Limb (tissue), 2 donors: ENCODE results near the gene TACR1.
A peak's percentile ranks its signal among the peaks of the same experiment; 100 is the strongest.
"Not testable (repeated sequence)": the region's sequence is repeated elsewhere in the genome, so short reads cannot be mapped to it uniquely, and the experiment has no call there.

ENCODE experiments used
- DNase-seq, 2 donors: peaks; one replicate each; pipeline ENCODE4 v3.0.0-alpha.2; 2016; ENCODE audit errors: extremely low spot score in 2 of 2

TACR1 gene

GRCh38 chr2:75194184-75194868 lies 5.0 kb downstream of the TACR1 start:
- no peak for DNase-seq

DNA sequence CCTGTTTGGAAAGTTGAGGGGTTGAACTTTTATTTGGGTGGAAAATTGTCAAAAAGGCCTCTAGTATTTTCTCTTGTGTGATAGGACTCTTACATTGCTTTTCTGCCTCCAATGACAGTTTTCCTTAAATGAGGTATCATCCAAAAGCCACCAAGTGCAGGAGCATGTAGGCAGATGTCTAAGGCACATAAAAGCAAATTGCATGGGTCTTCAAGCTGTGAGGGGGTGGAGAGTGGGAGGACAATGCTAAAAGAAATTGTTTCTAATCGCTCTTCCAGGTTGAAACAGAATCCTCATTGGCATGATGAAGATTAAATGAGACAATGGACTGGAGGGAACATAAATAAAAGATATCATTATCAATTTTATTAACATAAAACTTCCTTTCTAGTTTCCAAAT lies 6.8 kb downstream of the TACR1 start:
- no peak for DNase-seq

DNA sequence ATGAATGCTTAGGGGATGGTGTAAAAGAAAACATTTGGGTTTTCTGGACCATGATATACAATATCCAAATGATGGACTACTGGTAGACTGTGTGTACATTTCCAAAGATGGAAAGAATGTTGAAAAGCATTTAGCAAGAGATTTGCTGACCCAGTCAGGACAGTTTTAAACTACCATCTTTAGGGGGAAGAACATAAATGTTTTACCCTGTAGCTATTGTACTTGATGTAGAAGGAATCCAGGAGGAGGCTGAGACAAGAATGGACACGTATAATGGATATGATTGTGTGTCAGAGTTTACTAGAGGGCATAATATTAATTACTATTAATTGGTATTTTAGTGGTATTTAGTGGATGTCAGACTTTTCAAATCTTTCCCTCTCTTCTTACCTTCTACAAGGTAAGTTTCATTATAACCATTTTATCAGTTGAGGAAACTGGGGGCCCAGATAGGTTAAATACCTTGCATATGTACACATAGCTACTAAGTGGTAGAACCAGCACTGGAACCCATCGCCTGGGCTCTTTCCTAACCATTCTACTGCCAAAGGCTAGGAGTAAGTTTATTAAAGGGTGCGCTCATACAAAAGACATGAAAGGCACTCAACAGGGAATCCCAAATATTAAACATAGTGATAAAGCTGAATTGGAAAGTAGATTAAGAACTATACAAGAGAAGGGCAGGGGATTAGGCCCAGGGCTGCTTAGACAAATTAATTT lies 8.9 kb downstream of the TACR1 start:
- DNase-seq: no peak

- peak; percentile 7 to 50 for DNase-seq
Observed at GRCh38 chr2:75186821-75187220, 12.5 kb downstream of the TACR1 start.

- DNase-seq: no peak
Observed at GRCh38 chr2:75182606-75183005, 16.7 kb downstream of the TACR1 start.

DNA sequence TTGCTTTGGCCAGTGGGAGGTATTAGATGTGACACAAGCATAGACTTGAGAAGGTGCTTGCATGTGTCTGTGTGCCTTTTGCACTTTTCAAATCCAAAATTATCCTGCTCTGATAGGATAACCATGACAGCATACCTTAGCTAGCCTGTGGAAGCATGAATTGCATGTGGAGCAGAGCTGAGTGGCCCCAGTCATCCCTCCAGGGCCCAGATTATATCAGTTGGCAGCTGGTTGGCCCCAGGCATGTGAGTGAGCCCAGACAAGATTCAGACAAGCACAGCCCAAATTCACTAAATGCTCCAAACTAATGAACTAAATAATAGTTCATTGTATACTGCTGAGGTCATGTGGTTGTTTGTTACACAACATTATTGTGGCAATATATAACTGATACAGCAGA lies 18.8 kb downstream of the TACR1 start:
- no peak for DNase-seq

GRCh38 chr2:75177427-75177826 lies 21.9 kb downstream of the TACR1 start:
- DNase-seq: no peak

DNA sequence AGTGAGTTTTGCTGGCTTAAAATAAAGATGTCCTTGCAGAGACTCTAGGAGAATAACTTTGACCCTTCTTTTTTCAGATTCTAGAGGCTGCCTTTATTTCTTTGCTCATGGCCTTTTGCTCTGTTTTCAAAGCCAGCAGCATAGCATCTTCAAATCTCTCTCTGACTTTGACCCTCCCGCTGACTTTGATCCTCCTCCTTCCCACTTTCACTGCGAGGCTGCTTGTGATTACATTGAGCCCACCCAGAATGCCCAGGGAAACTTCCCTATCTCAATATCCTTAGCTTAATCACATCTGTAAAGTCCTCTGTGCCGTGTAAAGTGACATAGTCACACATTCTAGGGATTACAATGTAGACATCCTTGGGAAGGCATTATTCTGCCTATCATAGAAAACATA lies 23.9 kb downstream of the TACR1 start:
- DNase-seq: no peak

DNA sequence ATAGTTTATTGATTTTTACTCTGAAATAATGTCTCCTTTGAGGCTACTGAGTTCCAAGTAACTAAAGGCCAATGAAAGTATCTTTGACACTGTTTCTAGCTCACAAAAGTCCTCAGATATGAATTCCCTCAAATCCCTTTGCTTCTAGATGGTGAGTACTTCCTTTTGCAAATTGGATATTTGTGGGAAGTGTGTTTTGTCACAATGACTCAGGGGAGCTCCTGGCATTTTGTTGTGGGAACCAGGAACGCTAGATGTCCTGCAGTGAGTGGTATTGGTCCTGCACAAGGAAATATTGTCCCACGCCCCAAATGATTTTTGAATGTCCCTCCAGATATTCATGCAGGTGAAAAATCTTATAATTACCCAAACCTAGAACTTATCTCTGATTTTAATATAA lies 24.3 kb downstream of the TACR1 start:
- no peak for DNase-seq

GRCh38 chr2:75174519-75174918 lies 24.8 kb downstream of the TACR1 start:
- DNase-seq: no peak

DNA sequence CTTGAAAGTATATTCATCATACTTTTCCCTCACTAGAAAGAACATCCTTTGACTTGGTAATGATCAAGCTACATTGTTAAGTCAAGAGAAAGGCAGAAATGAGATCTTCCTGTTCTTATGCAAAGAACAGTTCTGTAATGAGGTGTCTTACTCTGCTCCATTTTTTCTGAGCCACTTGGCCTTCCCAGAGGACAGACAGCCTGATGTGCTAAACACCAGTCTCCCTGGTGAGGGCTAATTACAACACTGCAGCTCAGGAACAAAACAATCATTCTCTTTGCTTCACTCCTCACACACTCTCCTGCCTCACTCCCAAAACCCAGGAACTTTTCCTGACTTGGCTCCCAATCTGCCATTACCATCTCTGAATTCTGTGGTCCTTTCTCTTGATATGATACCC lies 25.6 kb downstream of the TACR1 start:
- DNase-seq: no peak

DNA sequence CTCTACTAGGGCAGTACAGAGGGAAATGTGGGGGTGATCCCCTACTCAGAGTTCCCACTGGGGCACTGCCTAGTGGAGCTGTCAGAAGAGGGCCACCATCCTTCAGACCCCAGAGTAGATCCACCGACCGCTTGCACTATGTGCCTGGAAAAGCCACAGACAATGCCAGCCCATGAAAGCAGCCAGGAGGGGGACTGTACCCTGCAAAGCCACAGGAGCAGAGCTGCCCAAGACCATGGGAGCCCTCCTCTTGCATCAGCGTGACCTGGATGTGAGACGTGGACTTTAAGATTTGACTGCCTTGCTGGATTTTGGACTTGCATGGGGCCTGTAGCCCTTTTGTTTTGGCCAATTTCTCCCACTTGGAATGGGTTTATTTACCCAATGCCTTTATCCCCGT lies 27.9 kb downstream of the TACR1 start:
- DNase-seq: not testable (repeated sequence)

DNA sequence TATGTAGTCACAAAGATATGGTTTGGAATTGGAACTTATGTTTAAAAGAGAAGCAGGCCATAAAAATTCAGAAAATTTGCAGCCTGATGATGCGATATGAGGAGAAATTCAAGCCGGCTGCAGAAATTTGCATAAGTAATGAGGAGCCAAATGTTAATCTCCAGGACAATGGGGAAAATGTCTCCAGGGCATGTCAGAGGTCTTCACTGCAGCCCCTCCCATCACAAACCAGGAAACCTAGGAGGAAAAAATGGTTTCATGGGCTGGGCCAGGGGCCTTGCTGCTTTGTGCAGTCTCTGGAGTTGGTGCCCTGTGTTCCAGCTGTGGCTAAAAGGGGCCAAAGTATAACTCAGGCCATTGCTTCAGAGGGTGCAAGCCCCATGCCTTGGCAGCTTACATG lies 28.4 kb downstream of the TACR1 start:
- DNase-seq: no peak

GRCh38 chr2:75168186-75168585 lies 31.1 kb downstream of the TACR1 start:
- no peak for DNase-seq

DNA sequence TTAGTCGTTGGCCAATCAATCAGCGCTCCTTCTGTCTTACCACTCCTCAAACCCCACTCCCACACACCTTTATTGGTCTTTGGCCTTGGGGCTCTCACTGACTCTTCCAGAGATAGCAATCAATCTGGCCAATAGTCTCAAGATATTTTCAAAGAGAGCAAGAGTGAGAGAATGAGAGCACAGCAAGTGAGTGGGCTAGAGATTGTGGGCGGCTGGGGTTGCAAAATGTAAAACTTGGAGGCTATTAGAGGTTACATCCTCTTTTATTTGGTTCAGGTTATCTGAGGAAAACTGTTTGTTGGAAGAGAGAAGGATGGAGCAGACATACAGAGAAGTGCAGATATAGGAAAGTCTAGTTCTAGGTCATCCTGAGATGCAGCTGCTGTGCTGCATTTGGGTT lies 32.8 kb downstream of the TACR1 start:
- no peak for DNase-seq

DNA sequence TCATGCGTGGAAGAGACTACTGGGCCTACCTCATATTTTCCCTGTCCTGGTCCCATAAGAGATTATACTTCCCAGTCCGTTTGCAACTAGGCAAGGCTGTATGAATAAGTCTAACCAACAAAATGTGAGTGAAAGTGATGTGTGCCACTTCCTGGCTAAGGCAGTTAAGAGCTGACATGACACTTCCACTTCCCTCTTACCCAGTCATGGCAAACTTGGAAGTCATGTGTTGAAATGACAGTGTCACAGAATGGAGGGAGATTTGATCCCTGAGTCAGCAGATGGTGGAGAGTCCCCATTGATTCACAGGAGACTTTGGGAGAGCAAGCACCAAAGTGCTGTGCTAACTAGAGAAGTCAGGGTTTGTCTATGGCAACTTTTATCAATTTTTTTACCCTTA lies 36.4 kb downstream of the TACR1 start:
- no peak for DNase-seq

DNA sequence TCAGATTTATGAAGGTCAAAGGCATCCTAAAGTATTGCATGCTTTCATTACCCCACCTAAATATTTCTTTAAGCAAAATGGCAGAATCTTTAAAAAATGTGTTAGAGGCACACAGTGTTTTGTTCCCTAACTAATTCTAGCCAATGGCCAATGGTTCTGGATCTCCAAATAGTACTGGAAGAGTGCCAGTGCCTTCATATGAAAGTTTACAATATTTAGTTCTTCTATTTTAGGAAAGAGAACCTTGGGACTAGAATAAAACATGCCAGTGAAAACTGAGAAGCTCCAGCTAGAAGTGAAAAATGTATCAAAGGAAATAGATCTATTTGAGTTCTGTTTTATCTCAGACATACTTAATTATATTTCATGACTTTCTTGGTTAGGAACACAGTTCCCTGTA lies 37.1 kb downstream of the TACR1 start:
- DNase-seq: no peak

GRCh38 chr2:75157435-75157834 lies 41.9 kb downstream of the TACR1 start:
- no peak for DNase-seq

- DNase-seq: no peak
Observed at GRCh38 chr2:75155115-75155514, 44.2 kb downstream of the TACR1 start.

GRCh38 chr2:75153221-75153620 lies 46.1 kb downstream of the TACR1 start:
- no peak for DNase-seq

DNA sequence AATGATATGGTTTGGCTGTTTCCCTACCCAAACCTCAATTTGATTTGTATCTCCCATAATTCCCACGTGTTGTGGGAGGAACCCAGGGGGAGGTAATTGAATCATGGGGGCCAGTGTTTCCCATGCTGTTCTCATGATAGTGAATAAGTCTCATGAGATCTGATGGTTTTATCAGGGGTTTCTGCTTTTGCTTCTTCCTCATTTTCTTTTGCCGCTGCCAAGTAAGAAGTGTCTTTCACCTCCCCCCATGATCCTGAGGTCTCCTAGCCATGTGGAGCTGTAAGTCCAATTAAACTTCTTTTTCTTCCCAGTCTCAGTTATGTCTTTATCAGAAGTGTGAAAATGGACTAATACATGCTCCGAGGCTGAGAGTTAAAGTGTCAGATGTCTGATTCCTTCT lies 47.1 kb downstream of the TACR1 start:
- DNase-seq: not testable (repeated sequence)

DNA sequence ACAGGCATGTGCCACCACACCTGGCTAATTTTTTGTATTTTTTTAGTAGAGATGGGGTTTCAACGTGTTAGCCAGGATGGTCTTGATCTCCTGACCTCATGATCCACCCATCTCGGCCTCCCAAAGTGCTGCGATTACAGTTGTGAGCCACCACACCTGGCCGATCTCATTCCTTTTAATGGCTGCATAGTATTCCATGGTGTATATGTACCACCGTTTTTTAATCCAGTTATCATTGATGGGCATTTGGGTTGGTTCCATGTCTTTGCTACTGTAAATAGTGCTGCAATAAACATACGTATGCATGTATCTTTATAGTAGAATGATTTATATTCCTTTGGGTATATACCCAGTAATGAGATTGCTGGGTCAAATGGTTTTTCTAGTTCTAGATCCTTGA lies 51.4 kb downstream of the TACR1 start:
- not testable (repeated sequence) for DNase-seq

GRCh38 chr2:75146606-75147332 lies 52.6 kb downstream of the TACR1 start:
- DNase-seq: no peak
